Endodermal cell (in vitro differentiated cells): ENCODE results near the gene CRACDL. TPM values are rescaled to one million over a fixed set of nuclear protein-coding genes. Genes with fewer than 3 reads are reported as not detected.

ENCODE experiments used
- DNase-seq: peaks from one replicate; pipeline ENCODE4 v3.0.0-alpha.2; 2017
- H3K27ac ChIP-seq: 2 replicates; pipeline ENCODE4 v1.5.1; 2013; ENCODE audit warnings: mild to moderate bottlenecking, low read depth, low read length, moderate library complexity
- H3K27me3 ChIP-seq: 2 replicates; pipeline ENCODE4 v1.6.1; 2013; ENCODE audit warnings: mild to moderate bottlenecking, low read length, moderate library complexity; ENCODE audit not compliant: insufficient read depth, control insufficient read depth, poor library complexity, severe bottlenecking
- H3K36me3 ChIP-seq: 2 replicates; pipeline ENCODE4 v1.7.0; 2013; ENCODE audit warnings: mild to moderate bottlenecking, low read length, moderate library complexity; ENCODE audit not compliant: control insufficient read depth, insufficient read depth
- H3K4me1 ChIP-seq: one replicate; pipeline ENCODE4 v1.7.0; 2013; ENCODE audit warnings: low read length; ENCODE audit not compliant: control insufficient read depth, insufficient read depth
- H3K4me3 ChIP-seq: 2 replicates; pipeline ENCODE4 v1.5.1; 2013; ENCODE audit warnings: mild to moderate bottlenecking, low read length, moderate library complexity
- H3K9ac ChIP-seq: 2 replicates; pipeline ENCODE4 v1.6.1; 2013; ENCODE audit warnings: mild to moderate bottlenecking, low read length, moderate library complexity; ENCODE audit not compliant: poor library complexity, severe bottlenecking; ENCODE audit errors: extremely low read depth
- H3K9me3 ChIP-seq: 2 replicates; pipeline ENCODE4 v1.6.1; 2013; ENCODE audit warnings: mild to moderate bottlenecking, low read length, moderate library complexity; ENCODE audit not compliant: control insufficient read depth
- H3K27ac Mint-ChIP-seq: 2 replicates; pipeline ENCODE4 v1.8.0; 2020; ENCODE audit warnings: mixed read lengths
- H3K27me3 Mint-ChIP-seq: 2 replicates; pipeline ENCODE4 v1.8.0; 2021; ENCODE audit warnings: mild to moderate bottlenecking, mixed read lengths; ENCODE audit not compliant: insufficient read depth
- H3K36me3 Mint-ChIP-seq: 2 replicates; pipeline ENCODE4 v1.8.0; 2020; ENCODE audit warnings: low read depth, mixed read lengths
- H3K4me1 Mint-ChIP-seq: 2 replicates; pipeline ENCODE4 v1.8.0; 2020; ENCODE audit warnings: mixed read lengths
- H3K4me3 Mint-ChIP-seq: 2 replicates; pipeline ENCODE4 v1.8.0; 2020; ENCODE audit warnings: mild to moderate bottlenecking, moderate library complexity, mixed read lengths
- H3K9me3 Mint-ChIP-seq: 2 replicates; pipeline ENCODE4 v1.8.0; 2020; ENCODE audit warnings: mild to moderate bottlenecking, mixed read lengths
- WGBS, 2 experiments: methylation state at CpG; one replicate each; pipeline versions ENCODE4 v1.1.5 to v1.1.7; 2013; ENCODE audit warnings: missing lambda C conversion rate in 2 of 2, mixed read lengths in 1 of 2; ENCODE audit not compliant: insufficient coverage in 1 of 2, insufficient read length in 1 of 2; 5-methylcytosine and 5-hydroxymethylcytosine counted together
- total RNA-seq, 2 donors: library from RNA; stranded (reverse); fragmentation: NEBNext Ultra II Directional in 1 of 2; extraction: Animal tissue kit (Norgen Biotek cat#: 25700) in 1 of 2; gene quantifications; 2 replicates in 1 of 2; 3 replicates in 1 of 2; pipeline ENCODE4 v1.2.1, GENCODE V29; 2021
- TF ChIP-seq, protein P1 (sequence below): fragments of 200-600 bp; sonication (generic); conservative IDR thresholded peaks from 2 replicates; pipeline ENCODE4 v1.5.0; 2021; ENCODE audit warnings: antibody characterized with exemption, mild to moderate bottlenecking

Gene CRACDL
- total RNA-seq, 2 donors from 2014 or later: 0.26 to 0.31 TPM

DNA sequence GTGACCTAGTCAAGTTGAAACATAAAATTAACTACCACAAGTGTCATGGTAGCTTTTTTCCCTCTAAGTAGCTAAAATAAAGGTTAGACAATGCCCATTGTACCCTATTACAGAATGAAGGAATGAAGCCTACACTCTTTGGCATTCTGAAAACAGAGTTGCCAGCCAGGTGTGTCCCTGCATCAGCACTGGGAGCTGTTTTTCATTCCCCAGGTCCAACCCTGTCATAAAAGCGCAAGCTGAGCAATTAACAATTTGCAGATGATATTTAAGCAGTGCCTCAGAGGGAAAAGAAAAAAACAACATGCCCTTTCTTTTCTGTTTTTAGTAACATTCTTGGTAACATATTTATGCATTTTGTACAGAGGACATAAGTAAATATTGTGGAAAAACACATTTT, 158.3 kb downstream of the CRACDL start:
- no peak overlapping the region for H3K4me3 ChIP-seq
- peaks cover 17% of the 10 kb centered on the region for H3K9me3 ChIP-seq
- no peaks in the 10 kb centered on the region for H3K4me1 ChIP-seq
- no peak overlapping the region for H3K27ac ChIP-seq
- Mint-ChIP-seq H3K36me3 (no peaks in the 10 kb centered on the region), H3K27me3 (peaks cover 2% of the 10 kb centered on the region), H3K4me1 (no peaks in the 10 kb centered on the region), H3K9me3 (peaks cover 16% of the 10 kb centered on the region), H3K4me3 (no peak overlapping the region), H3K27ac (no peak overlapping the region)
- TF ChIP-seq, protein P1, sequence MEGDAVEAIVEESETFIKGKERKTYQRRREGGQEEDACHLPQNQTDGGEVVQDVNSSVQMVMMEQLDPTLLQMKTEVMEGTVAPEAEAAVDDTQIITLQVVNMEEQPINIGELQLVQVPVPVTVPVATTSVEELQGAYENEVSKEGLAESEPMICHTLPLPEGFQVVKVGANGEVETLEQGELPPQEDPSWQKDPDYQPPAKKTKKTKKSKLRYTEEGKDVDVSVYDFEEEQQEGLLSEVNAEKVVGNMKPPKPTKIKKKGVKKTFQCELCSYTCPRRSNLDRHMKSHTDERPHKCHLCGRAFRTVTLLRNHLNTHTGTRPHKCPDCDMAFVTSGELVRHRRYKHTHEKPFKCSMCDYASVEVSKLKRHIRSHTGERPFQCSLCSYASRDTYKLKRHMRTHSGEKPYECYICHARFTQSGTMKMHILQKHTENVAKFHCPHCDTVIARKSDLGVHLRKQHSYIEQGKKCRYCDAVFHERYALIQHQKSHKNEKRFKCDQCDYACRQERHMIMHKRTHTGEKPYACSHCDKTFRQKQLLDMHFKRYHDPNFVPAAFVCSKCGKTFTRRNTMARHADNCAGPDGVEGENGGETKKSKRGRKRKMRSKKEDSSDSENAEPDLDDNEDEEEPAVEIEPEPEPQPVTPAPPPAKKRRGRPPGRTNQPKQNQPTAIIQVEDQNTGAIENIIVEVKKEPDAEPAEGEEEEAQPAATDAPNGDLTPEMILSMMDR: no peak
- DNase-seq: no peak
- WGBS, 2 experiments: 96% methylated on average over 1 of the region's 1 CpG; no CpG with 5 or more reads in 1 of the 2 experiments
- peaks cover 8% of the 10 kb centered on the region for H3K27me3 ChIP-seq
- no peaks in the 10 kb centered on the region for H3K36me3 ChIP-seq
- no peak overlapping the region for H3K9ac ChIP-seq

DNA sequence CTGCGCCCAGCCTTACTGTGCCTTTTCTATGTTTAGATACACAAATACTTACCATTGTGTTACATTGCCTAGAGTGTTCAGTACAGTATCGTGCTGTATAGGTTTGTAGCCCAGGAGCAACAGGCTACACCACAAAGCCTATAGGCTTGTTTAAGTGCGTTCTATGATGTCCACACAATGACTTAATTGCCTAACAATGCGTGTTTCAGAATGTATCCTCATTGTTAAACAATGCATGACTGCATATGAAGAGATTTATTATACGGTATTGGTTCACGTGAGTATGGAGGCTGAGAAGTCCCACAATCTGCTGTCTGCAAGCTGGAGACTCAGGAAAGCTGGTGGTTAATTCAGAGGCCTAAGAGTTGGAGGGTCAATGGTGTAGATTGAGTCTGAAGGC, 158.9 kb downstream of the CRACDL start:
- Histone ChIP-seq H3K27me3 (peaks cover 12% of the 10 kb centered on the region), H3K9me3 (peaks cover 11% of the 10 kb centered on the region), H3K9ac (no peak overlapping the region), H3K4me3 (no peak overlapping the region), H3K36me3 (no peaks in the 10 kb centered on the region), H3K4me1 (no peaks in the 10 kb centered on the region), H3K27ac (no peak overlapping the region)
- Mint-ChIP-seq H3K27ac (no peak overlapping the region), H3K36me3 (no peaks in the 10 kb centered on the region), H3K9me3 (peaks cover 9% of the 10 kb centered on the region), H3K4me1 (no peaks in the 10 kb centered on the region), H3K27me3 (peaks cover 2% of the 10 kb centered on the region), H3K4me3 (no peak overlapping the region)
- 95 to 98% methylated on average over 5 to 6 of the region's 6 CpGs for WGBS, 2 experiments
- DNase-seq: no peak
- TF ChIP-seq, protein P1: no peak

DNA sequence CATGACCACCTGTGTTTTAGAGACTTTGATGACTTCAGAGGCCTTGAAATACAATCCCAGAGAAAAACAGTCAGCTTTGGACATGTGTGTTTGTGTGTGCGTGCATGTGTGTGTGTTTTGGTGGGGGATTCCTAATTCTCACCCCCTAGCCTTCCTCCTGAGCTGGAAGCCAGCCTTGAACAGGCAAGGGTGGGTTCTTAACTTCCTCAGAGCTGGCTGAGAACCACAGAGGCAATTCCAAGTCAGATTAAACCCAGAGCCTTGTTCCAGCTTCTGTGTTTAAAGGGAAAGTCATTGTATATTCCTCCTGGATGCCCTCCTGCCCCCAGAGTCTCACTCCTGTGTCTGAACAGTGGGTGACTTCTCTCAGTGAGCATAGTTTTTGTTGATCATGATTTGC, 159.9 kb downstream of the CRACDL start:
- Mint-ChIP-seq H3K27ac (no peak overlapping the region), H3K4me1 (no peaks in the 10 kb centered on the region), H3K9me3 (no peaks in the 10 kb centered on the region)

More for the DNA sequence above, 159.9 kb downstream of the CRACDL start:
- Histone ChIP-seq H3K27ac (no peak overlapping the region), H3K36me3 (no peaks in the 10 kb centered on the region), H3K9ac (no peak overlapping the region), H3K4me1 (no peaks in the 10 kb centered on the region), H3K27me3 (peaks cover 20% of the 10 kb centered on the region), H3K4me3 (no peak overlapping the region), H3K9me3 (peaks cover 1% of the 10 kb centered on the region)
- DNase-seq: no peak
- Mint-ChIP-seq H3K27me3 (peaks cover 5% of the 10 kb centered on the region), H3K36me3 (no peaks in the 10 kb centered on the region), H3K4me3 (no peak overlapping the region)
- WGBS, 2 experiments: 100% methylated on average over 1 of the region's 1 CpG; no CpG with 5 or more reads in 1 of the 2 experiments
- TF ChIP-seq, protein P1: no peak
